HL-60 (cell line): ENCODE data around the gene MAP2K5.

Source experiments
- DNase-seq, 2 experiments: peaks; one replicate each; pipeline ENCODE4 v3.0.0-alpha.2; 2010 to 2020; ENCODE audit warnings: low read depth in 1 of 2, low spot score in 1 of 2
- H3K27ac ChIP-seq: fragments of 250-450 bp; sonication (Bioruptor Pico); replicated peaks from 2 replicates; pipeline ENCODE4 v1.5.1; 2020; ENCODE audit warnings: mild to moderate bottlenecking, moderate library complexity
- H3K27me3 ChIP-seq: fragments of 250-450 bp; sonication (Bioruptor Pico); 2 replicates; pipeline ENCODE4 v1.5.1; 2021; ENCODE audit warnings: mild to moderate bottlenecking, moderate library complexity; ENCODE audit not compliant: insufficient read depth, poor library complexity, severe bottlenecking
- H3K4me3 ChIP-seq: replicated peaks from 2 replicates; pipeline ENCODE4 v1.5.1; 2011; ENCODE audit warnings: mild to moderate bottlenecking, control low read depth, low read length; ENCODE audit not compliant: insufficient read depth
- CTCF ChIP-seq: IDR thresholded peaks from one replicate; pipeline ENCODE4 v1.5.1; 2011; ENCODE audit warnings: low read length, control low read depth, inconsistent platforms; ENCODE audit not compliant: insufficient read depth
- GABPA ChIP-seq: IDR thresholded peaks from 2 replicates; pipeline ENCODE4 v1.6.1; 2012; ENCODE audit warnings: low read depth
- POLR2AphosphoS5 ChIP-seq: IDR thresholded peaks from 2 replicates; pipeline ENCODE4 v1.6.1; 2012; ENCODE audit warnings: low read depth
- REST ChIP-seq: IDR thresholded peaks from 2 replicates; pipeline ENCODE4 v1.6.1; 2012; ENCODE audit warnings: low read depth; ENCODE audit not compliant: insufficient replicate concordance
- SPI1 ChIP-seq: IDR thresholded peaks from 2 replicates; pipeline ENCODE4 v1.6.1; 2012; ENCODE audit warnings: low read depth, mild to moderate bottlenecking, borderline replicate concordance

Gene MAP2K5

GRCh38 chr15:67700023-67700422, 157.5 kb downstream of the MAP2K5 start:
- Histone ChIP-seq H3K27me3 (no peaks in the 10 kb centered on the region), H3K27ac (no peak overlapping the region), H3K4me3 (no peak overlapping the region)
- TF ChIP-seq CTCF (no peak), POLR2AphosphoS5 (no peak), REST (no peak), GABPA (no peak), SPI1 (no peak)
- no peak for DNase-seq

- TF ChIP-seq GABPA, result no peak
- TF ChIP-seq REST, result no peak
- TF ChIP-seq POLR2AphosphoS5, result no peak
- TF ChIP-seq SPI1, result no peak
- no peak for TF ChIP-seq CTCF
- DNase-seq, result no peak
- no peak overlapping the region for H3K27ac ChIP-seq
- H3K27me3 ChIP-seq, result no peaks in the 10 kb centered on the region
- no peak overlapping the region for H3K4me3 ChIP-seq
Observed at GRCh38 chr15:67701669-67702068, 159.2 kb downstream of the MAP2K5 start.

GRCh38 chr15:67707520-67708283, 165.2 kb downstream of the MAP2K5 start:
- Histone ChIP-seq H3K27me3 (no peaks in the 10 kb centered on the region), H3K4me3 (no peak overlapping the region), H3K27ac (no peak overlapping the region)
- DNase-seq, result no peak
- TF ChIP-seq REST (no peak), POLR2AphosphoS5 (no peak), CTCF (no peak), GABPA (no peak), SPI1 (no peak)
